ENCODE data around the gene PROC. TPM values are rescaled to one million over a fixed set of nuclear protein-coding genes. Genes with fewer than 3 reads are reported as not detected.

PROC gene
- total RNA-seq, 1 donor from 2014 or later = 8.9 TPM

DNA sequence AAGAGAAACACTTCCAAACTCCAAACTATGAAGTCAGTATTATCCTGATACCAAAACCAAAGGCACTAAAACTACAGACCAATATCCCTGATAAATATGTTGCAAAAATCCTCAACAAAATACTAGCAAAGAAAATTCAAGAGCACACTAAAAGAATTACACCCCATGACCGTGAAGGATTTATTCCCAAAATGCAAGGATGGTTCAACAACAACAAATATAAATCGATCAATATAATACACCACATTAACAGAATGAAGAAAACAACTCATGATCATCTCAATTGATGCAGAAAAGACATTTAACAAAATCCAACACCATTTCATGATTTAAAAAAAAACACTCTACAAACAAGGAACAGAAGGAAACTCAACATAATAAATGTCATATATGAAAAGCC, 57.6 kb downstream of the PROC start:
- H3K27me3 Mint-ChIP-seq = no peaks in the 10 kb centered on the region
- H3K4me1 Mint-ChIP-seq (ENCODE audit: unreplicated experiment) = no peaks in the 10 kb centered on the region
- DNase-seq (ENCODE audit: extremely low spot score, unreplicated experiment) = no peak
- H3K4me3 Mint-ChIP-seq = no peak overlapping the region
- TF ChIP-seq CTCF (conservative IDR thresholded peaks at IDR 0.05) = no peak
- no peak overlapping the region for H3K27ac Mint-ChIP-seq
- peaks cover 2% of the 10 kb centered on the region for H3K36me3 Mint-ChIP-seq
- H3K9me3 Mint-ChIP-seq = peaks cover 5% of the 10 kb centered on the region

Small RNA genes lying within 50 kb of the gene (microRNA-seq; reads per million reads assigned to microRNA genes)
- 1.1 reads per million for gene MIR4783

Other genes with a start within 250 kb of the PROC start
- gene CYP27C1, start 198.1 kb upstream of the PROC start, total RNA-seq (ENCODE audit: low replicate concordance) = 0.62 and 5.1 TPM in 2 replicates
- gene ERCC3, start 124.3 kb upstream of the PROC start, total RNA-seq (ENCODE audit: low replicate concordance) = 43.4 and 52.9 TPM in 2 replicates
- gene MAP3K2, start 30.5 kb upstream of the PROC start, total RNA-seq (ENCODE audit: low replicate concordance) = 30.8 and 34.5 TPM in 2 replicates
- gene IWS1, start 108.1 kb downstream of the PROC start, total RNA-seq (ENCODE audit: low replicate concordance) = 45.3 and 46.1 TPM in 2 replicates
- 1.7 and 5.0 TPM in 2 replicates for gene MYO7B, start 117.3 kb downstream of the PROC start, total RNA-seq (ENCODE audit: low replicate concordance)
- gene GPR17, start 227.7 kb downstream of the PROC start, total RNA-seq (ENCODE audit: low replicate concordance) = 0.19 TPM in 1 of 2 replicates, not detected in the other

Data from type B pancreatic cell (in vitro differentiated cells).